Keratinocyte (primary cell): Measurements from ENCODE around the gene DNAJC28. TPM values are rescaled to one million over a fixed set of nuclear protein-coding genes. Genes with fewer than 3 reads are reported as not detected.

ENCODE experiments used
- DNase-seq: peaks from one replicate; pipeline ENCODE4 v3.0.0-alpha.2; 2011; ENCODE audit warnings: low read depth, missing footprints, low spot score
- FAIRE-seq: peaks from 2 replicates; lab custom pipeline; 2011; peaks lifted over from hg19 to GRCh38; lab: Jason Lieb, UNC
- H2AFZ ChIP-seq: 2 replicates; pipeline ENCODE4 v1.6.0; 2012; ENCODE audit warnings: low read length, control low read depth, inconsistent platforms; ENCODE audit not compliant: control insufficient read depth
- H3K27ac ChIP-seq: 2 replicates; pipeline ENCODE4 v1.5.1; 2011; ENCODE audit warnings: low read length; ENCODE audit not compliant: control insufficient read depth, insufficient read depth
- H3K27me3 ChIP-seq: 3 replicates; pipeline ENCODE4 v1.6.0; 2011; ENCODE audit warnings: low read length; ENCODE audit not compliant: control insufficient read depth, insufficient read depth; ENCODE audit errors: extremely low read depth
- H3K36me3 ChIP-seq, 2 experiments: 2 replicates in 1 of 2; 3 replicates in 1 of 2; pipeline ENCODE4 v1.5.1; 2011; ENCODE audit warnings: low read length in 2 of 2, mild to moderate bottlenecking in 1 of 2; ENCODE audit not compliant: control insufficient read depth in 2 of 2, insufficient read depth in 2 of 2; ENCODE audit errors: extremely low read depth in 1 of 2
- H3K4me1 ChIP-seq: 3 replicates; pipeline ENCODE4 v1.5.1; 2011; ENCODE audit warnings: low read length; ENCODE audit not compliant: control insufficient read depth, insufficient read depth; ENCODE audit errors: extremely low read depth
- H3K4me2 ChIP-seq: 3 replicates; pipeline ENCODE4 v1.6.0; 2011; ENCODE audit warnings: low read depth, low read length; ENCODE audit not compliant: control insufficient read depth, insufficient read depth; ENCODE audit errors: extremely low read depth
- H3K4me3 ChIP-seq, 3 experiments: fragments of 200-600 bp in 1 of 3; sonication (generic) in 1 of 3; 2 replicates in 2 of 3; 3 replicates in 1 of 3; pipeline ENCODE4 v1.5.1; 2011 to 2016; ENCODE audit warnings: low read length in 3 of 3, mild to moderate bottlenecking in 3 of 3, control low read depth in 2 of 3, inconsistent platforms in 1 of 3, low read depth in 1 of 3, mixed read lengths in 1 of 3, mixed run types in 1 of 3, moderate library complexity in 1 of 3; ENCODE audit not compliant: control insufficient read depth in 2 of 3, insufficient read depth in 2 of 3; ENCODE audit errors: extremely low read depth in 1 of 3
- H3K79me2 ChIP-seq: 2 replicates; pipeline ENCODE4 v1.6.0; 2012; ENCODE audit warnings: low read length; ENCODE audit not compliant: control insufficient read depth, insufficient read depth
- H3K9ac ChIP-seq: 3 replicates; pipeline ENCODE4 v1.6.0; 2011; ENCODE audit warnings: low read length; ENCODE audit not compliant: control insufficient read depth, insufficient read depth; ENCODE audit errors: extremely low read depth
- H3K9me1 ChIP-seq: 3 replicates; pipeline ENCODE4 v1.6.0; 2011; ENCODE audit warnings: low read length; ENCODE audit not compliant: control insufficient read depth, insufficient read depth; ENCODE audit errors: extremely low read depth
- H3K9me3 ChIP-seq: 2 replicates; pipeline ENCODE4 v1.5.1; 2012; ENCODE audit warnings: low read depth, low read length; ENCODE audit not compliant: control insufficient read depth
- H4K20me1 ChIP-seq: 3 replicates; pipeline ENCODE4 v1.6.0; 2011; ENCODE audit warnings: low read length; ENCODE audit not compliant: control insufficient read depth, insufficient read depth; ENCODE audit errors: extremely low read depth
- EZH2 ChIP-seq: IDR thresholded peaks from one replicate; pipeline ENCODE4 v1.6.1; 2012; ENCODE audit warnings: inconsistent platforms, mild to moderate bottlenecking, low read length, moderate library complexity
- dilution Hi-C: fragments of 300-500 bp; cut with MboI; formaldehyde crosslinking; loops from one replicate; pipeline ENCODE4 v1.7.0; 2020; ENCODE audit warnings: low sequenced_read_pairs; ENCODE audit not compliant: extremely low pct_ligation_motif_present
- polyA plus RNA-seq, 5 experiments: library from polyadenylated mRNA; depleted of rRNA in 3 of 5; stranded (reverse) in 3 of 5; stranded (forward) in 1 of 5; unstranded in 1 of 5; fragments of >200 nt; gene quantifications; 1 replicate in 1 of 5; 2 replicates in 3 of 5; 3 replicates in 1 of 5; pipeline versions ENCODE4 v1.2.1 to v1.2.3, GENCODE V29; 2011 to 2012; ENCODE audit warnings: missing spikeins in 2 of 5, low read depth in 1 of 5, low replicate concordance in 1 of 5
- TF ChIP-seq, protein P1 (sequence below), 3 experiments: IDR thresholded peaks in 1 of 3; conservative IDR thresholded peaks in 1 of 3; optimal IDR thresholded peaks in 1 of 3; 2 replicates in 2 of 3; 3 replicates in 1 of 3; pipeline versions ENCODE3 to v1.5.1; 2011; ENCODE audit warnings: low read length in 3 of 3, mild to moderate bottlenecking in 3 of 3, moderate library complexity in 2 of 3, control low read depth in 1 of 3, inconsistent platforms in 1 of 3; ENCODE audit not compliant: insufficient read depth in 2 of 3; ENCODE audit errors: extremely low read depth in 1 of 3

DNAJC28 gene
- polyA plus RNA-seq, 1 donor (not counting 4 experiments of a cell fraction or from before 2014, with no cell fraction given): 1.4 TPM

DNA sequence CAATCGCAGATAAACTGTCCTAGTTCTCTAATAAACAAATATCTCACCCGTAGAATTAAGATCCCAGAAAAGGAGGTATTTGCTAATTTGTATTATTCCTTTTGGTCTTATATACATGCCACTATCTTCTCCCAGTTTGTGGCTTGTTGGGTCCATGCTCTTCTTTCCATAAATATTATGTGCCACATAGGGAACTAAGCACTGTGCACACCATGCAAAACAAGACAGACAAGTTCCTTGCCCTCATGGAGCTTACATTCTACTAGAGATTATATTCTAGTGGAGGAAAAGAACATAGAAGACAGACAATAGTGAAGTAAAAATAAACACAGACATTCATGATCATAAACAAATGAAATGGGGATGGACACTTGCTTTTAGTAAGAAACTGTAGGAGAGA lies 45.7 kb upstream of the DNAJC28 start:
- Histone ChIP-seq H3K36me3 (peaks cover 27 to 28% of the 10 kb centered on the region in 2 experiments), H3K4me1 (peaks cover 11% of the 10 kb centered on the region)
- no peak for TF ChIP-seq EZH2
- TF ChIP-seq, protein P1, sequence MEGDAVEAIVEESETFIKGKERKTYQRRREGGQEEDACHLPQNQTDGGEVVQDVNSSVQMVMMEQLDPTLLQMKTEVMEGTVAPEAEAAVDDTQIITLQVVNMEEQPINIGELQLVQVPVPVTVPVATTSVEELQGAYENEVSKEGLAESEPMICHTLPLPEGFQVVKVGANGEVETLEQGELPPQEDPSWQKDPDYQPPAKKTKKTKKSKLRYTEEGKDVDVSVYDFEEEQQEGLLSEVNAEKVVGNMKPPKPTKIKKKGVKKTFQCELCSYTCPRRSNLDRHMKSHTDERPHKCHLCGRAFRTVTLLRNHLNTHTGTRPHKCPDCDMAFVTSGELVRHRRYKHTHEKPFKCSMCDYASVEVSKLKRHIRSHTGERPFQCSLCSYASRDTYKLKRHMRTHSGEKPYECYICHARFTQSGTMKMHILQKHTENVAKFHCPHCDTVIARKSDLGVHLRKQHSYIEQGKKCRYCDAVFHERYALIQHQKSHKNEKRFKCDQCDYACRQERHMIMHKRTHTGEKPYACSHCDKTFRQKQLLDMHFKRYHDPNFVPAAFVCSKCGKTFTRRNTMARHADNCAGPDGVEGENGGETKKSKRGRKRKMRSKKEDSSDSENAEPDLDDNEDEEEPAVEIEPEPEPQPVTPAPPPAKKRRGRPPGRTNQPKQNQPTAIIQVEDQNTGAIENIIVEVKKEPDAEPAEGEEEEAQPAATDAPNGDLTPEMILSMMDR (optimal IDR thresholded peaks at IDR 0.05 in 1 of 3, IDR thresholded peaks at IDR 0.05 in 1 of 3, conservative IDR thresholded peaks at IDR 0.05 in 1 of 3; ENCODE audit: extremely low read depth in 1 of 3, insufficient read depth in 2 of 3, low read length in 3 of 3): no peak

DNA sequence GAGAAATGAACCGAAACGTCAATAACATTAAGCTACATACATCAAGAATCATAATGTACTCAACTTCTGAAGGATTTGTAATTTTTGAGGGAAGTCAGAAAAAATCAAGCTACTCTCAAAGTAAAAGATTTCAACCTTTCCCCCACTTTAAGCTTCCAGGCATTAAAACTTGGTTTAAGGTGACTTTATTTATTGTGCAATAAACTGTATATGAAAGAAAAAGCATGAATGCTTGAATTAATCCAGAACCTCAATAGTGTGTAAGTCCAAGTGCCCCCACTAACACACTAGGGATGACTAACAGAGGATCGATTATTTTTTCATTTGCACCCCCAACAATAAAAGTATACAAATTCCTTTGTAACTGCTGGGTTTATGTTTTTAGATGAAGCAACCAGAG lies 39.5 kb upstream of the DNAJC28 start:
- no peak for FAIRE-seq
- dilution Hi-C loops: no loop called here
- H3K36me3 ChIP-seq: peaks cover 32 to 62% of the 10 kb centered on the region in 2 experiments

More for the DNA sequence above, 45.7 kb upstream of the DNAJC28 start:
- Histone ChIP-seq H3K9me3 (no peaks in the 10 kb centered on the region), H3K27me3 (no peaks in the 10 kb centered on the region), H4K20me1 (peaks cover 3% of the 10 kb centered on the region), H3K79me2 (peaks cover 55% of the 10 kb centered on the region), H3K27ac (no peak overlapping the region), H3K4me3 (no peak overlapping the region), H3K9me1 (no peaks in the 10 kb centered on the region), H3K4me2 (no peak overlapping the region), H3K9ac (no peak overlapping the region), H2AFZ (no peak overlapping the region)
- no peak for FAIRE-seq
- dilution Hi-C loops: no loop called here
- no peak for DNase-seq

More for the DNA sequence above, 39.5 kb upstream of the DNAJC28 start:
- H3K9me1 ChIP-seq: no peaks in the 10 kb centered on the region
- H2AFZ ChIP-seq: no peak overlapping the region
- DNase-seq: no peak
- no peaks in the 10 kb centered on the region for H3K4me1 ChIP-seq
- no peak overlapping the region for H3K4me2 ChIP-seq
- H3K79me2 ChIP-seq: peaks cover 1% of the 10 kb centered on the region
- H3K9me3 ChIP-seq: no peaks in the 10 kb centered on the region
- no peak overlapping the region for H3K9ac ChIP-seq
- no peak overlapping the region for H3K4me3 ChIP-seq
- no peaks in the 10 kb centered on the region for H4K20me1 ChIP-seq
- no peaks in the 10 kb centered on the region for H3K27me3 ChIP-seq
- H3K27ac ChIP-seq: no peak overlapping the region
- TF ChIP-seq, protein P1 (optimal IDR thresholded peaks at IDR 0.05 in 1 of 3, IDR thresholded peaks at IDR 0.05 in 1 of 3, conservative IDR thresholded peaks at IDR 0.05 in 1 of 3; ENCODE audit: extremely low read depth in 1 of 3, insufficient read depth in 2 of 3, low read length in 3 of 3): no peak
- TF ChIP-seq EZH2: no peak
